ENCODE data around the gene MUS81. TPM values are rescaled to one million over a fixed set of nuclear protein-coding genes. Genes with fewer than 3 reads are reported as not detected.

MUS81 gene
- total RNA-seq, 1 donor from 2014 or later: 71.8 TPM

- DNase-seq (ENCODE audit: low read depth): no peak
- no peak overlapping the region for H3K4me3 ChIP-seq (ENCODE audit: low read depth, low read length)
- no peak for TF ChIP-seq CTCF (conservative IDR thresholded peaks at IDR 0.05; ENCODE audit: low read depth, low read length)
Observed at GRCh38 chr11:65880027-65880426, 19.8 kb downstream of the MUS81 start.

GRCh38 chr11:65880844-65881421, 20.7 kb downstream of the MUS81 start:
- no peak overlapping the region for H3K4me3 ChIP-seq (ENCODE audit: low read depth, low read length)
- no peak for TF ChIP-seq CTCF (conservative IDR thresholded peaks at IDR 0.05; ENCODE audit: low read depth, low read length)
- DNase-seq (ENCODE audit: low read depth): no peak

GRCh38 chr11:65882120-65883057, 22.2 kb downstream of the MUS81 start:
- no peak overlapping the region for H3K4me3 ChIP-seq (ENCODE audit: low read depth, low read length)
- TF ChIP-seq CTCF (conservative IDR thresholded peaks at IDR 0.05; ENCODE audit: low read depth, low read length): no peak
- DNase-seq (ENCODE audit: low read depth): no peak

GRCh38 chr11:65883058-65883761, 23.0 kb downstream of the MUS81 start:
- DNase-seq (ENCODE audit: low read depth): no peak
- H3K4me3 ChIP-seq (ENCODE audit: low read depth, low read length): no peak overlapping the region
- no peak for TF ChIP-seq CTCF (conservative IDR thresholded peaks at IDR 0.05; ENCODE audit: low read depth, low read length)

GRCh38 chr11:65883786-65884715, 23.8 kb downstream of the MUS81 start:
- H3K4me3 ChIP-seq (ENCODE audit: low read depth, low read length): no peak overlapping the region
- no peak for TF ChIP-seq CTCF (conservative IDR thresholded peaks at IDR 0.05; ENCODE audit: low read depth, low read length)
- DNase-seq (ENCODE audit: low read depth): no peak

GRCh38 chr11:65884716-65885092, 24.5 kb downstream of the MUS81 start:
- TF ChIP-seq CTCF (conservative IDR thresholded peaks at IDR 0.05; ENCODE audit: low read depth, low read length): peak; percentile 100

More at GRCh38 chr11:65884716-65885092, 24.5 kb downstream of the MUS81 start:
- DNase-seq (ENCODE audit: low read depth): no peak
- H3K4me3 ChIP-seq (ENCODE audit: low read depth, low read length): no peak overlapping the region
